Measurements from ENCODE around the gene COL6A2. TPM values are rescaled to one million over a fixed set of nuclear protein-coding genes. Genes with fewer than 3 reads are reported as not detected.

Gene COL6A2
- total RNA-seq, 1 donor from 2014 or later, result 120 TPM

DNA sequence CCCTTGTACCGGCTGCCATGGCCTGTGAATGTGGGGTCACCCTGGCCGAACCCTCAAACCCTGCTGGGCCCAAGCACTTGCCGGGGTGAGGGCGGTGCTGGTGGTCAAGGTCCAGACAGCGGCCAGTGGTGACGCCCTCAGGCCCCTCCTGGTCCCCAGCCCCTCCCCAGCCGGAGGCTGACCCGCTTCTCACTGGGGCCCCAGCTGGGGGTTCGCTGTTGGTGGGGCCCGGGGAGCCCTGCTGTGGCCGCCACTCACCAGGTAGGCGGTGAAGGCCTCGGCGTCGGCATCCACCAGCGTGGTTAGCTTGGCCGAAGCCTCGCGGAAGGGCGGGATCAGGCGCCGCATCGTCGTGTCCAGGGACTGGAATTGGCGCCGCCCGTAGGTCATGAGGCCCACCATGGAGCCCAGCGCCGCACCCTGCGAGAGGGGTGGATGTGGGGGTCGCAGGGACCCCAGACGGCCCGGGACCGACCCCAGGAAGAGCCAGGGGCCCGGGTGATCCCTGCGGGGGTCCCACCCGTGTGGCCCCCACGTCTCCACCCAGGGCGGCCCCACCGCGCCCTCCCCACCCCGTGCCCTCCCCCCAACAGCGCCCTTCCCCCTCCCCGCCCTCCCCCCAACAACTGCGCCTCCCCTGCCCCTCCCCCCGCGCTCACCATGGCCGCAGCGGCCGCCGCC is 47.4 kb downstream of the COL6A2 start:
- no peak overlapping the region for H3K4me2 ChIP-seq (ENCODE audit: low read length)
- DNase-seq (ENCODE audit: low read depth), result no peak
- no peaks in the 10 kb centered on the region for H3K36me3 Mint-ChIP-seq (ENCODE audit: low read depth, unreplicated experiment)
- H3K36me3 ChIP-seq (ENCODE audit: insufficient read depth, low read length), result no peaks in the 10 kb centered on the region
- H3K27me3 Mint-ChIP-seq (ENCODE audit: low read depth, unreplicated experiment), result peaks cover 6% of the 10 kb centered on the region
- TF ChIP-seq EZH2 (IDR thresholded peaks at IDR 0.05; ENCODE audit: insufficient read depth, low read length), result no peak
- TF ChIP-seq, protein P1, sequence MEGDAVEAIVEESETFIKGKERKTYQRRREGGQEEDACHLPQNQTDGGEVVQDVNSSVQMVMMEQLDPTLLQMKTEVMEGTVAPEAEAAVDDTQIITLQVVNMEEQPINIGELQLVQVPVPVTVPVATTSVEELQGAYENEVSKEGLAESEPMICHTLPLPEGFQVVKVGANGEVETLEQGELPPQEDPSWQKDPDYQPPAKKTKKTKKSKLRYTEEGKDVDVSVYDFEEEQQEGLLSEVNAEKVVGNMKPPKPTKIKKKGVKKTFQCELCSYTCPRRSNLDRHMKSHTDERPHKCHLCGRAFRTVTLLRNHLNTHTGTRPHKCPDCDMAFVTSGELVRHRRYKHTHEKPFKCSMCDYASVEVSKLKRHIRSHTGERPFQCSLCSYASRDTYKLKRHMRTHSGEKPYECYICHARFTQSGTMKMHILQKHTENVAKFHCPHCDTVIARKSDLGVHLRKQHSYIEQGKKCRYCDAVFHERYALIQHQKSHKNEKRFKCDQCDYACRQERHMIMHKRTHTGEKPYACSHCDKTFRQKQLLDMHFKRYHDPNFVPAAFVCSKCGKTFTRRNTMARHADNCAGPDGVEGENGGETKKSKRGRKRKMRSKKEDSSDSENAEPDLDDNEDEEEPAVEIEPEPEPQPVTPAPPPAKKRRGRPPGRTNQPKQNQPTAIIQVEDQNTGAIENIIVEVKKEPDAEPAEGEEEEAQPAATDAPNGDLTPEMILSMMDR (IDR thresholded peaks at IDR 0.05; ENCODE audit: insufficient read depth, low read depth, low read length), result no peak
- H3K27ac Mint-ChIP-seq (ENCODE audit: unreplicated experiment), result no peak overlapping the region
- peaks cover 5% of the 10 kb centered on the region for H3K4me1 ChIP-seq (ENCODE audit: insufficient read depth, low read length)
- no peak for FAIRE-seq
- no peak overlapping the region for H3K9ac ChIP-seq (ENCODE audit: low read length)
- no peaks in the 10 kb centered on the region for H4K20me1 ChIP-seq (ENCODE audit: insufficient read depth, low read length)
- H3K79me2 ChIP-seq (ENCODE audit: insufficient read depth, low read length), result no peaks in the 10 kb centered on the region
- H3K4me3 Mint-ChIP-seq (ENCODE audit: unreplicated experiment), result no peak overlapping the region
- no peak overlapping the region for H3K27ac ChIP-seq (ENCODE audit: low read depth, low read length)
- no peaks in the 10 kb centered on the region for H3K27me3 ChIP-seq (ENCODE audit: insufficient read depth, low read length)
- H3K4me3 ChIP-seq (ENCODE audit: insufficient read depth, low read depth, low read length), result no peak overlapping the region
- peaks cover 4% of the 10 kb centered on the region for H3K4me1 Mint-ChIP-seq (ENCODE audit: low read depth, unreplicated experiment)
- peaks cover 3% of the 10 kb centered on the region for H3K9me3 ChIP-seq (ENCODE audit: insufficient read depth, low read depth, low read length)
- H2AFZ ChIP-seq (ENCODE audit: low read depth, low read length), result no peak overlapping the region
- no peaks in the 10 kb centered on the region for H3K9me3 Mint-ChIP-seq (ENCODE audit: unreplicated experiment)

DNA sequence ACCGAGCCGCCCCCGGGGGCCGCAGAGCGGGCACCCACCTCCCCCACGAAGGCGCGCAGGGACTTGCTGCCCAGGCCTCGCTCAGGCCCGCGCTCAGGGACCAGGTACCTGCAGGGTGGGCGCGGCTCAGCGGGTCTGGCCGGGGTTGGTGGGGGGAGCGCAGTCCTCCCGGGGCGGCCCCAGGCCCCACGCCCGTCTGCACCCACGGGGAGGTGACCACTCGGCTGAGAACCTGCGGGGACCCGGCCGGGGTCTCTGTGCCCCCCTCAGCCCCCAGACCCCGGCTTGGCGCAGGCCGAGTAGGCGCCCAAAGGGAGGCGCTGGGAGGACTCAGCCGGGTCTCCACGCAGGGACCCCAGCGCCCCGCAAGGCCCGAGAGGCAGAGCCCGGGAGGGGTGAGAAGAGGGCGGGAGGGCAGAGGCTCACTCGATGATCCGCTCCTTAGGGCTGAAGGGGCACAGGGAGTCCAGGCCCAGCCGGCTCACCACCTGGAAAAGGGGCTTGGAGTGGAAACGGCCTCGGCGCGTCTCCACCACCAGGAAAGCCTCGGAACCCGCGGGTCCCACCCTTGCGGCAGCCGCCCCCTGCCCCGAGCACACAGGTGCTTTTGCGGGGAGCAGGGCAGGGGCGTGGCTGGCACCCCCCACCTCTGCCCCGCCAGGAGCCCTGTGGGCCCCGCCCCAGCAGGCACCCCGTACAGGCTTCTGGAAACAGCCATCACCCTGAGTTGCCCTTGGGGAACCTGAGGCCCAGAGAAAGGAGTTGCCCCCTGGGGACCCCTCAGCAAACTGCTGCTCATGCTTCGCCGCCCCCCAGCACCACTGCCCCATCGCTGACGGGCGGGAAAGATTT is 48.2 kb downstream of the COL6A2 start:
- no peak for DNase-seq (ENCODE audit: low read depth)
- peaks cover 3% of the 10 kb centered on the region for H3K9me3 ChIP-seq (ENCODE audit: insufficient read depth, low read depth, low read length)
- no peaks in the 10 kb centered on the region for H3K36me3 ChIP-seq (ENCODE audit: insufficient read depth, low read length)
- H4K20me1 ChIP-seq (ENCODE audit: insufficient read depth, low read length), result no peaks in the 10 kb centered on the region
- H3K27me3 ChIP-seq (ENCODE audit: insufficient read depth, low read length), result no peaks in the 10 kb centered on the region
- no peak overlapping the region for H3K4me3 ChIP-seq (ENCODE audit: insufficient read depth, low read depth, low read length)
- no peak overlapping the region for H3K27ac ChIP-seq (ENCODE audit: low read depth, low read length)
- Mint-ChIP-seq H3K36me3 (ENCODE audit: low read depth, unreplicated experiment) (no peaks in the 10 kb centered on the region), H3K9me3 (ENCODE audit: unreplicated experiment) (no peaks in the 10 kb centered on the region), H3K4me1 (ENCODE audit: low read depth, unreplicated experiment) (peaks cover 4% of the 10 kb centered on the region), H3K4me3 (ENCODE audit: unreplicated experiment) (no peak overlapping the region), H3K27ac (ENCODE audit: unreplicated experiment) (no peak overlapping the region), H3K27me3 (ENCODE audit: low read depth, unreplicated experiment) (no peaks in the 10 kb centered on the region)
- no peak overlapping the region for H3K9ac ChIP-seq (ENCODE audit: low read length)
- H3K4me2 ChIP-seq (ENCODE audit: low read length), result no peak overlapping the region
- H3K4me1 ChIP-seq (ENCODE audit: insufficient read depth, low read length), result peaks cover 5% of the 10 kb centered on the region
- H2AFZ ChIP-seq (ENCODE audit: low read depth, low read length), result no peak overlapping the region
- no peak for TF ChIP-seq EZH2 (IDR thresholded peaks at IDR 0.05; ENCODE audit: insufficient read depth, low read length)
- TF ChIP-seq, protein P1 (IDR thresholded peaks at IDR 0.05; ENCODE audit: insufficient read depth, low read depth, low read length), result no peak
- H3K79me2 ChIP-seq (ENCODE audit: insufficient read depth, low read length), result no peaks in the 10 kb centered on the region
- no peak for FAIRE-seq

Data from astrocyte (in vitro differentiated cells and primary cell).